ENCODE measurements around the gene SPG21.

The SPG21 gene

DNA sequence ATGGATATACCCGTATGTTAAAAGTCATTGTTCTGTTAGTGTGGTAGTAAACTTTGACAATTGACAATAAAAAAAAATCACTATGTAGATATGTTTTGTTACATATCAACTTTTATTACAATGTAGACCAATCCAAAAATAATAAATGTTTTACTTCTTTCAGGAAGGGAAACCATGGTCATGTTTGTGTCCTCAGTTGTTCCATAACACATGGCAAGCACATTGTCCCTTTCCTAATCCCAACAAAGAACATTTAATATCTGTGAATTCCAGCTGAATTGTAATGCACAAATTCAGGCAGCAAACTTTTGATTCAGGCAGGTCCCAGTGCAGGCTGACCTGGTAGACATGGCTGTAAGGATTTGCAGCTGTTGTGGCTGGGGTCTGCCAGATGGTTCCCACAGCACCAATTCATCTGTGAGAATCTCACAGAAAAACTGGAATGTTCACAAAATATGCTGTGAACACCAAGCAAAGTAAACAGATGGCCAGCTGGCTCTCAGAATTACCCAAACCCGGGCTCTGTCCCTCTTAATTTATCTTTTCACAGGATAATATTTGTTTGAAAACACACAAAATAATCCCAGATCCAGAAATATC lies 1.9 kb upstream of the SPG21 start:
- no peak for DNase-seq (ENCODE audit: low spot score)

- no peak for DNase-seq (ENCODE audit: low spot score)
These were observed 405 bp upstream of the SPG21 start for GRCh38 chr15:64990168-64990470.

DNA sequence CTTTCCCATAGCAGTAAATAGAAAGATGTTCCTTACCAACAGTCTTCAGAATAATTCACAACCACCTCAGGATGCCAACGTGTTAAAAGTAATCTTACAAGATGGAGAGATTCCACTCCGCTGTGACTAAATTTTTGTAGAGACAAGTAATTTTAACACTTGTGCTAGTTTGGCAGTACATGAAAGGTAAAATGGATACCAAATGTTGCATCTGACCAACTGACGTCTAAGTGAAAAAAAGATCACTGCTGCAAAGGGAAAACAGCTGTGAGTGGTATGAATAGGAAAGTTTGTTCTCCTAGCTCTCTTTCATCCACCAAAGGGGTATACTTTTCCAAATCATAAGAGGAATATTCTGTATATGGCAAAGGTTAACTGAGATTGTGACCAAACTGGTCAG lies 2.6 kb downstream of the SPG21 start:
- no peak for DNase-seq (ENCODE audit: low spot score)

DNA sequence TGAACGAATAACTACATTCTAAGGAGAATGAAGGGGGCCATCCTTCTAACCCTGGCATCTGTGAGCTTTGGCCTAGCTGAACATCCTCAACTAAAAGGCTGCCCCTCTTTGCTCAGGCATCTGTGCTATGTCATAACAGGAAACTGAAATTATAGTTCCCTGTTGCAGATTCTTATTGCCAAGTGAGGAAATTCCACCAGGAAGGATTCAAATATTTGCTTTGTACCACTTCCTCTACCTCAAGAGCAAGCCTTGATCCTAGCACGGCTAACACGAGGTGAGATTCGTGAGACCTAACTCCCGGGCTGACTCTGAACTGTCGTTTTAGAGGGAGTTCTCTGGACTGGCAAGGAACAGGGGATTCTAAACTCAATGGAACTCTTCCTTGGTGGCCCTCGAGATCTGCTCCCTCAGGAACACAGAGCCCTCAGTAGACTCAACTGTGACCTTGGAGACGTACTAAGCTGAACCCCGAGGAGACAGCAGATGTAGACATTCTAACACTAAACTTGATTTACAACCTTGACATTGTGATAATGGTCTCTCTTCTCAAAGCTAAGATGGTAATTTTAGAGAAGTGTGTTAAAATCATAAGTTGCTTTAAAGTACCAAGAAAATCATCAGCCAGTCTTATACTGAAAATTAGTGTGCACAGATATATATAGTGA lies 4.2 kb downstream of the SPG21 start:
- no peak for DNase-seq (ENCODE audit: low spot score)

- no peak for DNase-seq (ENCODE audit: low spot score)
These were observed 7.2 kb downstream of the SPG21 start for GRCh38 chr15:64982472-64982871.

DNA sequence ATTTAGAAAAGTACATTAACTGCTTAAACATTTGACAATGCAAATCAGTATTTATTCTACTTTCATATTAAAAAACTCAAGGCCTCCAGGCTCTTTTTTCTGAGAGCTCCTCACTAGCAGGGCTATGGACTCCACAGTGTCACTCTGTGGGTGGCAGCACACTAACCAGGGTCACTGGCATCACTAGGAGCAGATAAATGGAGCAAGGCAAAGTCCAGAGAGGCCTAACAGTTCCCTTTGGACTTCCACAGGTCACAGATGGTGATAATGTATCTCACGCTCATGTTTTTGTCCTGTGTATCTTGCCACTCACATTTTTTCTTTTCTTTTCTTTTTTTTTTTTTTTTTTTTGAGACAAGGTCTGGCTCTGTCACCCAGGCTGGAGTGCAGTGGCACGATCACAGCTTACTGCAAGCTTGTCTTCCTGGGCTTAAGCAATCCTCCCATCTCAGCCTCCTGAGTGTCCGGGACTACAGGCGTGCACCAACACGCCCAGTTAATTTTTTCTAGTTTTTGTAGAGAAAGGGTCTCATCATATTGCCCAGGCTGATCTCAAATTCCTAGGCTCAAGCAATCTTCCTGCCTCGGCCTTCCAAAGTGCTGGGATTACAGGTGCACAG lies 7.8 kb downstream of the SPG21 start:
- no peak for DNase-seq (ENCODE audit: low spot score)

DNA sequence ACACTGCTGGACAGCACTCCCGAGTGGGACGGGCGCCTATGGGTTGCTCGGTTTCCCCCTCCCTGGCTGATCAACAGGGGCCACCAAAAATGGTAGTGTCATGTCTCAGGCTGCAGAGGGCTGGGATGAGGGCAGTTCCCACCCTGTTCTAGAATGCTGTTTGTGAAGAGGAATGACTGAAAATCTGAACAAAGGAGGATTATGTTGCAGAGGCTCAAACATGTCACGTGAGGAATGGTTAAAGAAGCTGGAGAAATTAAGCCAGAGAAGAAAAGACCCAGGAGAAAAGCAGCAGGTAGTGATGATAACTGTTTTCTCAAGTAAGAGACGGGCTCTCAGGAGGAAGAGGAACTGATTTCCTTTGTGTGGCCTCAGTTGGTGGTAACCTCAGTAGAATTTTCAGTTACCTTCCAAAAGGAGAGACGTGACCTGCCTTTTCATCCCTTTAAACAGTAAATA lies 10.4 kb downstream of the SPG21 start:
- DNase-seq (ENCODE audit: low spot score), result no peak

DNA sequence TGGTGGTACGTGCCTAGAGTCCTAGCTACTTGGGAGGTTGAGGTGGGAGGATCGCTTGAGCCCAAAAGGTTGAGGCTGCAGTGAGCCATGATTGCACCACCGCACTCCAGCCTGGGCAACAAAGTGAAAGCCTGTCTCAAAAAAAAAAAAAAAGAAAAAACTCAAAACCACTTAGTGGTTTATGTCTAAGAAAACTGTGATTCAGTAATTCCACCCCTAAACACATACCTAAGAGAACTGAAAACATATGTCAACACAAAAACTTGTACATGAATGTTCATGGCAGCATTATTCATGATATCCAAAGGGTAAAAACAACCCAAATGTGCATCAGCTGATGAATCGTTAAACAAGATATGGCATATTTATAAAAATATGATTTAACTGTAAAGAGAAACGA lies 14.3 kb downstream of the SPG21 start:
- no peak for DNase-seq (ENCODE audit: low spot score)

DNA sequence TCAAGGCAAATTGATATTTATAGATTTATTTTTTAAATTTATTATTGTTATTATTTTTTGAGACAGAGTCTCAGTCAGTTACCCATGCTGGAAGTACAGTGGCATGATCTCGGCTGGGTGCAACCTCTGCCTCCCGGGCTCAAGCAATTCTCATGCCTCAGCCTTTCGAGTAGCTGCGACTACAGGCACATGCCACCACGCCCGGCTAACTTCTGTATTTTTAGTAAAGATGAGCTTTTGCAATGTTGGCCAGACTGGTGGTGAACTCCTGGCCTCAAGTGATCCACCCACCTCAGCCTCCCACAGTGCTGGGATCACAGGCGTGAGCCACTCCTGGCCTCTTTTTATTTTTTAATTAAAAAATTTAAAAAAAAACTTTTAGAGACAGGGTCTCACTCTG lies 19.0 kb downstream of the SPG21 start:
- DNase-seq (ENCODE audit: low spot score), result no peak

DNA sequence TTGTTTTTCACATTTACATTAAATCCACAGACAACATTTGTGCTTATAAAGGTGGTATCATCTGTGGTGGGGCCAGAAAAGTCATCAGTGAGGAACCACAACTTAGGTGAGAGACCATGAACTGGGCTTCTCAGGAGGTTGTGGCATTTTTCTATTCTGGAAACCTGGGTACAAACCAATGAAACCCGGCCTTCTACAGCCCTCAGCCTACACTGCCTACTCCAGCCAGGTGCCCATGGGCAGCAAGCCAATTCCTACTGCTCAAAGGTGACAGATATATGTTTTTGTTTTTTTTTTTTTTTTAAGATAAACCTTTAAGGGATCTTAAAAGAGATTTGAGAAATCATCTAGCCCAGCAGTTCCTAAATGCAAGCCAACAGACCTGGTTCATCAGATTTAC lies 20.3 kb downstream of the SPG21 start:
- DNase-seq (ENCODE audit: low spot score), result no peak

GRCh38 chr15:64961013-64961412 lies 28.7 kb downstream of the SPG21 start:
- no peak for DNase-seq (ENCODE audit: low spot score)

DNA sequence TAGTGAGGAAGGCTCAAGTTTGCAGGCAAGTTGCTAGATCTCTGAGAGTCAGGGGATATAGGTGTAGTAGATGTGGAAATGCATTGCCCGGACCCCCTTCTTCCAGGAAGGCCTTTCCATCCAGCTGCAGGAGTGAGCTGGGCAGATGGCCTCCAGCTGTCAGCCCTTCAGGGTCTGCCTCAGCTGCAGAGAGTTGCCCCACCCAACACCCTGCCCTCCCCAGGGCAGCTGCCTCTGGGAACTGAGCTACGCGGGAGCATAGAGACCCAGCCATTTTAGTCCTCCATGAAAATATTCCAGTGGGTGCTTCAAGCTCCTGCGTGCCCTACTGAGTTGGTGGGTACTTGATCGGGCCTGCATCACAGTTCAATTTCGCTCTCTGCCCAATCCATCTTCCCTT lies 29.6 kb downstream of the SPG21 start:
- DNase-seq (ENCODE audit: low spot score), result no peak

- DNase-seq (ENCODE audit: low spot score), result no peak
These were observed 30.6 kb downstream of the SPG21 start for GRCh38 chr15:64959128-64959527.

GRCh38 chr15:64954395-64954794 lies 35.3 kb downstream of the SPG21 start:
- DNase-seq (ENCODE audit: low spot score), result no peak

DNA sequence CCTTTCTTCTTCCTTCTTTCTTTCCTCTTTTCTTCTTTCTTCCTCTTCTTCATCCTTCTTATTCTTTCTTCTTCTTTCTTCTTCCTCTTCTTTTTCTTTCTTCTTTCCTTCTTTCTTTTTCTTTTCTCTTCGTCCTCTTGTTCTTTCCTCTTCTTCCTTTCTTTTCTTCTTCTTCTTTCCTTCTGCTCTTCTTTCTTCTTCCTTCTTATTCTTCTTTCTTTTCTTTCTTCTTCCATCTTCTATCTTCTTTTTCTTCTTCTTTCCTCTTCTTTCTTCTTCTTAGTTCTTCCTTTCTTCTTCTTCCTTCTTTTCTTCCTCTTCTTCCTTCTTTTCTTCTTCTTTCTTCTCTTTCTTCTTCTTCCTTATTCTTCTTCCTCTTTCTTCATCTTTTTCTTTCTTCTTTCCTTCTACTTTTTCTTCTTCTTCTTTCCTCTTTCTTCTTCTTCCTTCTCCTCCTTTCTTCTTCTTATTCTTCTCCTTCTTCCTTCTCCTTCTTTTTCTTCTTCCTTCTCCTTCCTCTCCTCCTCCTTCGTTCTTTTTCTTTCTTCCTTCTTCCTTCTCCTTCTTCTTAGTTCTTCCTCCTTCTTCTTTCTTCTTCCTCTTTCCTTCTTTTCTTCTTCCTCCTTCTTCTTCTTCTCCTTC lies 37.8 kb downstream of the SPG21 start:
- DNase-seq (ENCODE audit: low spot score), result no peak

GRCh38 chr15:64950888-64951287 lies 38.8 kb downstream of the SPG21 start:
- no peak for DNase-seq (ENCODE audit: low spot score)

DNA sequence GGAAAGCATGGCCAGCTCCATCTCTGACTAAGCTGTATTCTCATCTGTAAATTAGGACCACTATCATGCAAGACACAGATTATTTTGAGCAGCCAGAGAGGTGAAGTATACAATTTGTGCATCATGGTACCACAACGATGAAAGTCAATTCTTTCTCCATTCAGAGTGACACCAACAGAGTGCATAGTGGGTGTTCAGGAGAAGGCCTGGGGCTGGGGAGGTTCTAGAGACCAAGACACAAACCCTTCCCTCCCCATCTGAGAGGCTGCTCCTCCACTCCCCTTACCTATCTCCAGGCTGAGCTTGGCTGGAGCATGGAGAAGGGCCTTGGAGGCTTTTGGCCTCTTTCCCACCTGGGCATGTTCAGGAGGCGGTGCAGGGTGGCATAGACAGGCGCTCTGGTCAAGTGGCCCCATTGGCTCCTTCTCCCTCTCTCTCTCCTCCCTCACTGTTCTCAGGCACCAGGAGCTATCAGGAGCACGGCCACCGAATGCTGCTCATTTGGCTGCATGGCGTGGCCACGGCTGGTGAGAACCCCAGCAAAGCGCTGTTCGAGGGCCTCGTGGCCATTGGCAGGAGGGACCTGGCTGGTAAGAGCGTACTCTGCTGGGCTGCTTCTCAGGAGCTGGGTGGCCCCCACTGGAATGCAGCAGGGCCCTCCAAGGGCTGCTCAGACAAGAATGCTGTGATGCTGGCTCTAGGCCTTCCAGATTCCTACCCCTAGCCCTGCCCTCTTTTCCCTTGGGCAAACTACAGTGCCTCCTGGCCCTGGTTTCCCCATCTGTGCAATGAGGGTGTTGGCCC lies 40.1 kb downstream of the SPG21 start:
- no peak for DNase-seq (ENCODE audit: low spot score)

DNA sequence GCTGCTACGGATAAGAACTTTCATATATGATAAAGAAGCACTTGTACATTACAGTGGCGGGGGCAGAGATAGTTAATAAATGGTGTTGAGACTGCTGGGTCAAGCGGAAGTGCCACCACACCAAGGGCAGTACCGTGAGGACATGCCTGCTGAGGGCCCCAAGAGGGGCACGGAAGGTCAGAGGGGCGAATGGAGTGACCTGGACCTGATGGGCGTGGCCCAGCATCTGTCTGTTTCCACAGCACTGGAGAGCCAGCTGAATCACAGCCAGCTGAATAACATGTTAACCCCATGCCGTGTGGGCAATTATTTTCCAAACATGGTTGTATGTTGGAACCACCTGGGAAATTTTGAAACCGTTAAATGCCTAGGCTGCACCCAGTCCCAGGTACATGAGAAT lies 40.8 kb downstream of the SPG21 start:
- no peak for DNase-seq (ENCODE audit: low spot score)

DNA sequence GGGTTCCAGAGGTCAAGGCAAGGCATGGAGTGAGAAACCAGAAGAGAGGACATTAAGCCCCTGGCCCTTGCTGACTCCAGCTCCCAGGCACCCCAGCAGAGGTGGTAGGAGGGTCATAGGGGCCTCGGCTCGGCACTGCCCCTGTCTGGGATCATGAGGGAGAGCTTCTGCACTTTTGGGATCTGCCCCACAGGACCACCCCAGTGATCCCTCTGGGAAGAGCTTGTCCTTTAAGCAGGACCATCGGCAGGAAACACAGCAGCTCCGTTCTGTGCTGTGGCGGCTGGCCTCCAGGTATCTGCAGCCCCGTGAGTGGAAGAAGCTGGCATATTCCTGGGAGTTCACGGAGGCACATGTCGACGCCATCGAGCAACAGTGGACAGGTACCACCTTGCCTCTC lies 42.5 kb downstream of the SPG21 start:
- no peak for DNase-seq (ENCODE audit: low spot score)

- no peak for DNase-seq (ENCODE audit: low spot score)
These were observed 44.8 kb downstream of the SPG21 start for GRCh38 chr15:64944961-64945360.

DNA sequence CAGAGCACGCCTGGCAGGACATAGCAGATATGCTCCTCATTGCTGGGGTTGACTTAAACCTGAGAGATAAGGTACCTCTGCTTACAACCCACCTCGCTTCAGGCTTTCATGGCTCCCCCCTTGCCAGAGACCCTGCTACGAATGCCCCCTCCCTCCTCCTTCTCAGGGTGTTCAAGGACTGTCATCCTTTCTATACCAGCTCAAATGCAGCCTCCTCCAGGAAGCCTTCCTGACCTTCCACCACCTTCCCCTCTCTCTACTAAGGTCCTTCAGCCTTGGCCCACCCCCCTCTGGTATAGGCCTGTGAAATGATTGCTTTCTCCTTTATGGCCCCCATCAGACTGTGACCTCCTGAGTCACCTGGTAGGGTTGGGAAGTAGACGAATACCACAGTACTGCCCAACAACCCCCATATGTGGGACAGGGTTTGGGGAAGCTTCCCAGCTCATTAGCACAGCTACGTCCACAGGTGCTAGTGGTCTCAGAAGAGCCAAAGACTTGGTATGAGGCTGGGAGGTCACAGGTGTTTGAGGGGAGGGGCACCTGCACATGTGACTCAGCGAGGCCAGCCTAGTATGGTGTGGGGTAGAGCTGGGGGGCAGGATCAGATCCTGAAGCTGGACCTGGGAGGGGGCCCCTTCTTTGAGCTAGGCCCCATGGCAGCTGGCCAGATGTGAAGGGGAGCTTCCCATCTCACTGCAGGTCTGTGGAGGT lies 46.0 kb downstream of the SPG21 start:
- no peak for DNase-seq (ENCODE audit: low spot score)

GRCh38 chr15:64942356-64942755 lies 47.4 kb downstream of the SPG21 start:
- no peak for DNase-seq (ENCODE audit: low spot score)

All from hematopoietic multipotent progenitor cell treated with erythropoietin and hydrocortisone succinate and interleukin-3 and kit ligand, for 15 days (in vitro differentiated cells).